RPMI8226 (cell line): Measurements from ENCODE around the gene ITGA11.

Experiments used
- DNase-seq: peaks from one replicate; pipeline ENCODE4 v3.0.0-alpha.2; 2015

ITGA11 gene, protein sequence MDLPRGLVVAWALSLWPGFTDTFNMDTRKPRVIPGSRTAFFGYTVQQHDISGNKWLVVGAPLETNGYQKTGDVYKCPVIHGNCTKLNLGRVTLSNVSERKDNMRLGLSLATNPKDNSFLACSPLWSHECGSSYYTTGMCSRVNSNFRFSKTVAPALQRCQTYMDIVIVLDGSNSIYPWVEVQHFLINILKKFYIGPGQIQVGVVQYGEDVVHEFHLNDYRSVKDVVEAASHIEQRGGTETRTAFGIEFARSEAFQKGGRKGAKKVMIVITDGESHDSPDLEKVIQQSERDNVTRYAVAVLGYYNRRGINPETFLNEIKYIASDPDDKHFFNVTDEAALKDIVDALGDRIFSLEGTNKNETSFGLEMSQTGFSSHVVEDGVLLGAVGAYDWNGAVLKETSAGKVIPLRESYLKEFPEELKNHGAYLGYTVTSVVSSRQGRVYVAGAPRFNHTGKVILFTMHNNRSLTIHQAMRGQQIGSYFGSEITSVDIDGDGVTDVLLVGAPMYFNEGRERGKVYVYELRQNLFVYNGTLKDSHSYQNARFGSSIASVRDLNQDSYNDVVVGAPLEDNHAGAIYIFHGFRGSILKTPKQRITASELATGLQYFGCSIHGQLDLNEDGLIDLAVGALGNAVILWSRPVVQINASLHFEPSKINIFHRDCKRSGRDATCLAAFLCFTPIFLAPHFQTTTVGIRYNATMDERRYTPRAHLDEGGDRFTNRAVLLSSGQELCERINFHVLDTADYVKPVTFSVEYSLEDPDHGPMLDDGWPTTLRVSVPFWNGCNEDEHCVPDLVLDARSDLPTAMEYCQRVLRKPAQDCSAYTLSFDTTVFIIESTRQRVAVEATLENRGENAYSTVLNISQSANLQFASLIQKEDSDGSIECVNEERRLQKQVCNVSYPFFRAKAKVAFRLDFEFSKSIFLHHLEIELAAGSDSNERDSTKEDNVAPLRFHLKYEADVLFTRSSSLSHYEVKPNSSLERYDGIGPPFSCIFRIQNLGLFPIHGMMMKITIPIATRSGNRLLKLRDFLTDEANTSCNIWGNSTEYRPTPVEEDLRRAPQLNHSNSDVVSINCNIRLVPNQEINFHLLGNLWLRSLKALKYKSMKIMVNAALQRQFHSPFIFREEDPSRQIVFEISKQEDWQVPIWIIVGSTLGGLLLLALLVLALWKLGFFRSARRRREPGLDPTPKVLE

DNA sequence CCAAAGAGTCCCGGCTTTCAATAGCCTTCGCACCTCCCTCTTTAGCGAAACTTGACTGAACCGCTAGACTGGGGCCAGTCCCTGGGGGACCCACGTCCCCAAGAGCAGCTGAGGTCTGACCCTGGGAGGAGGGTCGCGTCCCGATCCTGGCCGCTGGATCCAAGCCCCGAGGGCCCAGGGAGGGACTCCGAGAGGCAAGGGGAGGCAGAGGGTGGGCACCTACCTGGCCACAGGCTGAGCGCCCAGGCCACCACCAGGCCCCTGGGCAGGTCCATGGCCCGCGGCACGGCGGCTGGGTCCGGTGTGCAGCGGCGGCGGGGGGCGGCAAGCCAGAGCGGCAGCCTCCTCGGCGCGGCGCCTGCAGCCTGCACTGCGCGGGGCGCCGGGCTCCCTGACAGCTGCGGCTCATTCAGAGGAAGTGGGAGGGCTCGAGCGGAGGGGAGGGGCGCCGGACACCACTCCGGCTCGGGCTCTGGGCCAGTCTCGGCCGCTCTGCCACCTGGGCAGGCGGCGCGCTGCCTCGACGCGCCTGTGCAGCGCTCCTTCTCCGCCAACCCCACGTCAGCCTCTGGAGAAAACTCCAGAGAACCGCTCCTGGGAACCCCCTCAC is at the start of gene ITGA11:
Gene ITGA11, minus strand, starts transcription at position 372 of the 610 bp plus-strand sequence. Its CDS starts 97 bp downstream, at position 275.
- peak; percentile 88 for DNase-seq

DNA sequence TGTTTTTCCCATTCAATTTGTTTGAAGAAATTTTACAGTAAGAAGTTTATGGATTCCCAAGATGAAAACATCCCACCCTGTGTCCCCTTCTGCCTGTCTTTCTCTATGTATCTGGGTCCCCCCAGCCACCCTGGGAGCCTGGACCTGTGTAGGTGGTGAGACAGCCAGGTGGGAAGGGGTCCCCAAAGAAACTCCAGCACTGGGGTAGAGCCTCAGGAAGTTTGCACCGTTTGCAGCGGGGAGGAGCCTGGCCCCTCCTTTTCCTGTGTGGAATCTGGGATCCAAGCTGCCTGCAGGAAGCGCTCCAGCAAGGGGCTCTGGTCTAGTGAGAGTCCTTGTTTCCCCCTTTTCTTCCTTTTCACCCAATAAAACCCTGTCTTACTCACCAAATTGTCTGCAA is 49.4 kb upstream of the ITGA11 start:
- DNase-seq = no peak

DNA sequence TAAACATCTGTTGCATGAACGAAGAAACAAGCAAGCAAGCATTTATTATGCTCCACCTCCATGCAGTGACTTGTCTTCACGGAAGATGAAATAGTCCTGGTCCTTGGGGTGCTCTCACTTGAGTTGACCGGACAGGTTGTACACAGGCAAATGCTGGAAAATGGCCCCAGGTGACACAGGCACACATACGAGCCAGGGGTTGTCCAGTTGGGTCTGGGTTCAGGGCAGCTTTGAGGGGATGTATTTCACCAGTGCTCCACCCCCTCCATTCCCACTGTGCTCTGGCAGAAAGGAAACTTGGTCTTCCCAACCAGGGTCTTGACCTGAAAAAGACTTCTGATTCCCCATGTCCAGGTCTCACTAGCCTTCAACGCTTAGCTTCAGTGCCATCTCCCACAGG is 48.3 kb upstream of the ITGA11 start:
- no peak for DNase-seq

DNA sequence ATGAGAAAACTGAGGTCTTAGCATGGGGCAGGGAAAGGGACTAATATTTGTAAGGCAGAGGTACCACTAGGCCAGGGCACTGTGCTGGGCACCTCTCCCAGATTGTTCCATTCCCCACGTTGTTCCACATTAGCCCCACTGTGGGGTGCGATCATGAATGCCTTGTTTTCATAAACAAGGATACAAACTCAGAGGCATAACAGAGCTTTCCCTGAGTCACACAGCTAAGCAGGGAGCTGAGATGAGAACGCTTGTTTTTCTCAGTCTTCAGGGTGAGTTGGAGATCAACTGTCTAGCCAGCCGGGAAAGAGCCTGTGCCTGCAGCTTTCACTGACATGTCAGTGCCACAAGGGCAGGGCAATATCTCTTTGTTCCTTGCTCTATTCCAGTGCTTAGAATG is 47.9 kb upstream of the ITGA11 start:
- DNase-seq = no peak

DNA sequence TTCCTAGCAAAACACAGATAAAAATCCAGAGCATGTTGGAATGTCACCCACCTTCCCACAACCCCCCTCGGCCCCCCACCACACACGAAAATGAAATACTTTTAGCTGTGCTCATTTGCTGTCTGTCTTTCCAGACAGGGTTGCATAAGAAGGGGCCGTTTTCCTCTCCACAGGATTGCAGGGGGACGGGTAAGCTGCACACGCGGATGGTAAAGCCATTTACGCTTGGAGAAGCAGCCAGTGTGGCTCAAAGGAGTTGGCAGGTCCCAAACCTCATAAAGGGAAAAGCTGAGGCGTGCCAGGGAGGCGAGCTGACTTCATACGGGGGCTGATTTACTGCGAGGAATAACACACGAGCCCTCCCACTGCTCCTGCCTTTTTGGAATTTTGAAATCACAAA is 47.4 kb upstream of the ITGA11 start:
- DNase-seq = no peak

DNA sequence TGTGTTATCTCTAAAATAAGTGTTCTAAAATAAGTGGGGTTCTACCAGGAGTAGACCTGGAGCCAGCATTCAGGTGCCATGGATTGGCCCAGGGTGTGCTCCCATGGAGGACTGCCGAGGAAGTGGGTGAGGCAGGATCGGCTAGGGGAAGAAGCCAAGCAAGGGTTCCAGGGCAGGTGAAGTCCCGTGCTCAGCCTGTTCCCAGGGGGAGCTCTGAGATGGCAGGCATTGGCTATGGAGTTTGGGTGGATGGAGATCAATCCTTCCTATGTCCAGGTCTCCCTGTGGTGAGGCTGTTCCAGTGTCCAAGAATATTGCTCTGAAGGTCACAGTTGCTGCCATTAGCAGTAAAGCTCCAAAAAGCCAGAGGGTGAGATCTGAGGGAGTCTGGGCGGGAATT is 46.9 kb upstream of the ITGA11 start:
- no peak for DNase-seq

DNA sequence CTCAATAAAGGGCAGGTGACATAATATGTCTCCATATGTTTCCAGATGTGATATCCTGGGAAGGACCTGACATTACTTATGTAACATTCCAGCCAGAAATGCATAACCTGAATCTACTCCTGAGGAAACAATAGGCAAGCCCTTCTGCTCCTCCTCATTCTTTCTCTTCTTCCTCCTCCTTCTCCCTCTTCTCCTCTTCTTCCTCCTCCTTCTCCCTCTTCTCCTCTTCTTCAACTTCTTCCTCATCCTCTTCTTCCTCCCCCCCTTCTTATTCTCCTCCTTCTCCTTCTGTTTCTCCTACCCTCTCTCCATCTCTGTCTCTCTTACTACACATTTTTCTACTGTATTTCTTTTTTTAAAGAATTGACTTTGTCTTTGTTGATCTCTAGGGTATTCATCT is 43.5 kb upstream of the ITGA11 start:
- no peak for DNase-seq

DNA sequence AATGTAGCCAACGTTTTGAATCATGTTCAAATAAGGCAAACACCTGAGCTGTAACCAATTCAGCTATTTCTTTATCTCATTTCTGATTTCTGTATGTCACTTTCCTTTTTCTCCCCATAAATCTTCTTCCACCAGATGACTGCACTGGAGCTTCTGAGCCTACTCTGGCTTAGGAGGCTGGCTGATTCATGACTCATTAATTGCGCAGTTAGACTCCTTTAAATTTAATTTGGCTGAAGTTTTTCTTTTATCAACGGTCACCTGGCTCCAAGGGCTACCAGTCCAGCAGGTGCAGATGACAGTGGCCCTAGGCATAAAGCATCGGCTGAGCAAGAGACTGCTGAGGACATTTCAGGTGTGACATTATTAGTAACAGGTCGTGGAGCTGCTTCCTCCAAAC is 39.6 kb upstream of the ITGA11 start:
- no peak for DNase-seq

DNA sequence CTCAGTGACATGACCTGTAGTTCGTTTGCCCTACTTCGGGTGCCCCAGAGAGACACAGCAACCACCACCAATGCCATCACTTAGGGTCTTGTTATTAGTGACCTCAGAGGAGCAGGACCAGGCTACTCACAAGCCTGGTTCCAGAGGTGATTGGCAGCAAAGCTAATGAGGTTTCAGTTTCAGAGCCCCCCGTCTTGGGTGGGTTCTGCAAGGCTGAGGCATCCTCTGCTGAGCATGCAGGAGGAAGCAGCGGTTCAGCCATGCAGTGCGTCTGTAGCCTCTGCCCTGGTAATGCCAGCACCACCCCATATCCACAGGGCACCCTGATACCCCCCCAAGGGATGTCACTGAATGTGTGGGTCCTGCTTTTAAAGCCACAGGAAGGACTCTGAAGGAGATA is 39.0 kb upstream of the ITGA11 start:
- DNase-seq = no peak

DNA sequence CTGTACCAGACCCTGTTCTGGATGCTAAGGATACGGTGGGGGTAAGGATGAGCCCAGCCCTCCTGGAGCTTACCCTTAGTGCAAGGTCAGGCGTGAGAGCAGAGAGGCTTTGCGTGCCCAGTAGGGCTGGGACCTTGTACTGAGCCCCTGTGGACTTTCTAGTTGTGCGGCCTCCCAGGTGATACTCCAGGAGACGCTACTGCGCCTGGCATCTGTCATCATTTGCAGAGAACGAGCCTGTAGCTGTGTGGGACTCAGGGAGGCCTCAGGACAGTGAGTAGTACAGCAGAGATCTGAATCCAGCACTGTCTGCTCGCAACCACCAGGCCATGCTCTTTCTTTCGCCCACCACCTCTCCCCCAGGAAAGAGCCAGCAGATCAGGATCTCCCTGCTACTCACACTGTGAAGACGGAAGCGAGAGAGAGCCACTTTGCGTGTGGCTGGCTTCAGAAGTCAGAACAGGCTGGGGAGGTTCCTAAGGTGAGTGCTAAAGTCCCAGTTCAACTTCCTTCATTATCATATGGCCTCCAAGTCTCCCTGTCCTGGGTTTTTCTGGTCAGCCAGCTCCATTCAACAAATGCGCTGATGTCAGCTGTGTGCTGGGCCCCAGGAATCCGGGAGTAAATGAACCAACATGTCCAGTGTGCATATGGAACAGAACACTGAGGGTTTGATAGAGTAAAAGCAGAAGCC is 38.2 kb upstream of the ITGA11 start:
- DNase-seq = no peak

DNA sequence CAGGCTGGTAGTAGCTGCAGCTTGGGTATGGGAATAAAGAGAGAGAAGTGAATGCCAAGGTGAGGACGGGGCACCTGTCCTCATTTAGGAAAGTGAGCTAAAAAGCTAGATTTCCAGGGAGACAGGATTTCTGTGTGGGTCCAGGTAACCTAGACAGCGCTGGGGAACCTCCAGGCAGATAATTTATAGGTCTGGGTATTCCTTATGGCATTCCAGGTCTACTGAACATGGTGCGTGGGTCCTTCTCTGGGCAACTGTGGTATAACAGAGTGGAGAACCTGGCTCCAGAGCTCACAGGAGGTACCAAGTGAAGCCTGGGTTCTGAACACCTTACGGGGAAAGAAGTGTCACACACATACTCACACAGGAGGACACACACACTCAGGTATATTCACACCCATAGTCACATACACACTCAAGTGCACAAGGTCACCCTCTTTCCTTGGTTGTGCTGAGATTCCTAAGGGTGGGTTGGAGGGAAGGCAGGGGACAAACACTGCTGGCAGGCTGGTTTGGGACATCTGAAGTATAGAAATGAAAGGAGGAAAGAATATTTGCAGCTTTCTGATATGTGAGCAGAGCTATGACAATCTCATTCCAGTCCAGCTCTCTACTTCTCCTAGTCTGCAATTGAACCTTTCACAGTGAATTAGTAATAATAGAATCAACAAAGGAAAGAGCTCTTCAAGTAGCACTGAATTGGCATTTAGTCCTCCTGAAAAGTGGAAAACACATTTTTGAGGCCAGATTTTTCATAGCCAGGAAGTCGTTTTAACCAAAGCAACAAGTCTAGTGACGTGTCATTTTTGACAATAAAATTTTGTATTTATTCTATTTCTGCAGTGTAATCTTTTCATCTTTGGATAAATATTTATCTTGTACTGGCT is 37.4 kb upstream of the ITGA11 start:
- no peak for DNase-seq

DNA sequence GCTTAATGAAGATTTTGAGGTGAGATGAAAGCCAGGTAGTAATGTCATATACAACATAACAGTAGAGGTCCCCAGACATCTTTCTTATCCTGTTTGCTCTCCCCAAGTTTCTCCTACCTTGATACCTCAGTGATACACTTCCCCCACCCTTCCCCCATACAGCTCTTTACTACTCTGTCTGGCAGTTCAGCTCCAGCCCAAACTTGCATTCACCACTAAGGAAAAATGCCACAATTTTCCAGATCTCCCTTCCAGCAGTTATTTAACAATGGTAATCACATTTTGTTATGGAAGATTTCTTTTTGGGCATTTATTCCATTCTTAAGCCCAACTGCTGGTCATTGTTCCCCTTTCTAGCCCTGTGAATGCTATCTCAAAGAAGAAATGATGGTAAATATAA is 34.9 kb upstream of the ITGA11 start:
- DNase-seq = no peak

DNA sequence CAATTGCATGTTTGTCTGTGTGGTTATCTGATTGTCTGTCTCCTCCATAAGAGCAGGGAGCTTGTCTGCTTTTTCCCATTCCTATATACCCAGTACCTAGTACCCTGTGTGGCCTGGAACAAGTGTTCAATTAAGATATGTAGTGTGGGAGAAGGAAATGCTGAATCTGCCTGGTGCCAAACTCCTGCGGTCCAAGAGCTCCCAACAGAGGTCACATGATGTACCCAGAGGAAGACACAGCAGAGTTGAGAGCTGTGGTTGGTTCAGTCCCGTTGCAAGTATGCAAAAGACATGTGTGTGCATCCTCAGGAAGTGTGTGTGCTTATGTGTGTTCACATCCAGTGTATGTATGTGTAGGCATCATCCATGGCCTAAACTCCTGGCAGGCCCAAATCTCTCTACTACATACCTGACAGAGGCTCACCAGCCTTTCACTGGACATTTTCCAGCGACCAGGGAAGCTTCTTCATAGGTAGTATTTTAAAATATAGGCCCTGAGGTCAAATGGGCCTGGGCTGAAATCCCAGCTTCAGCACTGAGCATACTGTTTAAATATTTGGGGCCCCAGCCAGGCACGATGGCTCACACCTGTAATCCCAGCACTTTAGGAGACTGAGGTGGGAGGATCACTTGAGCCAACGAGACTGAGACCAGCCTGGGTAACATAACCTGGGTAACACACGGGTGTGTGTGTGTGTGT is 34.0 kb upstream of the ITGA11 start:
- no peak for DNase-seq

DNA sequence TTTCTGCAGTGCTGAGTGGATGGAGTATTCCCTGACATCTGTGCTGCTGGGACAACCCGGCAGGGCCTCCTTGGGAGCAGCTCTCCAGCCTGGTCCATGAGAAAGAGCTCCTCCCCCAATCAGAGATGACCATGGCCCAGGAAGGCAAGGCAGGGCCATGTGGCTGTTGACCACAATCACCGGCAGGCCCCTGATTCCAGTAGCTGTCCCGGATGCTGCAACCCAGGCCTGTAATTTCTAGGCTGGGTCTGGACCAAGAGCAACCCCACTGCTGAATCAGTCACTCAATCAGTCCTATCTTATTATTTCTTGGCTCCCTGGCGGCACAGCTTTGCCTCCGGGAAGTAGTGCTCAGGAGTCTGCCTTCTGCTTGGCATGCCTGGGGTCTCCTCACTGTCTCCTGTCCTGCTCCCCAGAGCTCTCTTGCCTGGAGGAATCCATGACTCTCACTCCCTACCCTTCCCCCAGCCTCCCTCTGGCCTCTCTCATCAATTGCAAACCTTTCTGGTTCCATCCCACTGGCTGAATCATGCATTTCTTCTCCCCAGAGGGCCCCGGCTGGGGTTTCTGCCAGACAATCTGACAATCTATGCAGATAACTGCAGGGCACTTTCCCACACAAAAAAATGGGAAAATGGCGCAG is 32.6 kb upstream of the ITGA11 start:
- no peak for DNase-seq

DNA sequence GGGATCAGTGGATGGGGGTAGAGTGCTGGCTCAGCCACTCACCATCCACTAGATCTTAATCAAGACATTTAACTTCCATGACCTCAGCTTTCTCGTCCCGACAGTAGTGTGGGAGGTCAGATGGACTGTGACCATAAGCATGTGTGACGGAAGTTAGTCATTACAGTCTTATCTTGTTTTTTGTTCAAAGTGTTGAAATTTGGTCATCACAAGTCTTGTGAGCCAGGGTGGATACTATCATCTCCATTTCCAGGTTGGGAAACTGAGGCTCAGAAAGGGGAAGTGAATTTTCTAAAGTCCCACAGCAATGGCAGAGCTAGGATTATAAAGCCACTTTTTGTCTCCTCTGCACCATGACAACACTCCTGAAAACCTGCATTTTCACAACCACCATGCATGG is 32.0 kb upstream of the ITGA11 start:
- no peak for DNase-seq

DNA sequence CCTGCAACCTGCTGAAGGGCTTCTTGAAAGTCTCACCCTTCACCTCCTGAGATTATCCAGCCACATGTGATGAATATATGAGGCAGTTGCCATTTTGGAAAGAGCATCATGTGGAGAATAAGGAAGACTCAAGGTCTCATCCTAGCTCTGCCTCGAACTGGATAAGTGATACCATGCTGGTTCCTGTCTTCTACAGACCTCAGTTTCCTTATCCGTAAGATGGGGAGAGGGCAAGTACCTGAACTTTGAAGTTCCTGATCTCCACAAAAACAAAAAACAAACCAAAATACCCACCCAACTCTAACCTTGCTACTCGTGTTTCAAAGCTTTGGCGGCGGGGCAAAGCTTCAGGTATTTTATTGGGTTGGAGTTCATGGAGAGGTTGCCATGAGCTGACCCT is 31.5 kb upstream of the ITGA11 start:
- DNase-seq = no peak

DNA sequence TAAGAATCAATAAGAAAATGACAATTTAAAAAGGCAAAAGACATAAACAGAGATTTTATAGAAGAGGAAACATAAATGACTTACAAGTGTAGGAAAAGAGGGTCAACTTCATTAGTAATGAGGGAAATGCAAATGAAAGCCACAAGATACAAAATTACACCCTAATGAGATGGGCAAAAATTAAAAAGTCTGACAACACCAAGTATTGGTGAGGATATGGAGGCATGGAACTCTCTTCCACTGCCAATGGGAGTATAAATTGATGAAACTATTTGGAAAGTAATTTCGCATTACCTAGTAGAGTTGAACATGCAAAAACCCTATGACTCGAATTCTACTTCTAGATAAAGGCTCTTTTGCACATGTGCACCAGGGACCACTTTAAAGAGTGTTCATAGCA is 28.2 kb upstream of the ITGA11 start:
- DNase-seq = no peak

DNA sequence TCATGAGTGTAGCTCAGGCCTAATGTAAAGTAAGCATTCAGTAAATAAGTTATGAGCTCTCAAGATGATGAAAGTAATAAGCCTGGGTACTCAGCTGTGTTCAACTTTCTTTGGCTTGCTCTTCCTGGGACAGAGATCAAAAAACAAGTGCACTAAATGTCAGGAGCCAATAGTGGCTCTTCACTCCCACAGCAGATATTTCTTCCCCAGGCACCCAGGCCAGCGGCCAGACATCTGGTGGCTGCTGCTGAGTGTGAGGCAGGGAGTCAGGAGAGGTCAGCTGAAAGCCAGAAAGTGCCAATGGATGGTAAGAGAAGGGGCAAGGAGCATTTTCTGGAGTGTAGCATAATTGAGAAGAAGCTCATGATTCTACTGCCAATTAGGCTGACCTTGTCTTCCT is 18.2 kb upstream of the ITGA11 start:
- DNase-seq = no peak

DNA sequence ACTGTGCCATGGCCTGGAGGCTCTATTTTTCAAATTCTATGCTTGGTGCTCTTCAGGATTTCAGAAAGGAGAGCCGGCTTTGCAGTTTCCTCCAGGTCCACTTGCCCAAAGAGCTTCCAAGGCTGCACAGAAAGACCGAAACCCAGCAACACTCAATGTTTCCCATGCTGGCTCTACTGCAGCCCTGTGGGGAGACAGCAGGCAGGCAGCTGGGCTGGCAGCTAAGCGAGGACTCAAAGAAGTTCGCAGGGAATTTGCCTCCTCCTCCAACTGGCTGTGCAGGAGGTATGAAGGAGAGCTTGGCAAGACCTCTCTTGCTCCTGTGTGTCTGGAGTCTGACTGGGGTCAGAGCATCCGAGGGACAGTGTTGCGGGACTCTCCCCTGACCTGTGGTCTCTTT is 17.4 kb upstream of the ITGA11 start:
- DNase-seq = no peak
